ENCODE measurements around the gene LAX1.
A peak's percentile ranks its signal among the peaks of the same experiment; 100 is the strongest.
"Not testable (repeated sequence)": the region's sequence is repeated elsewhere in the genome, so short reads cannot be mapped to it uniquely, and the experiment has no call there.

LAX1 gene

DNA sequence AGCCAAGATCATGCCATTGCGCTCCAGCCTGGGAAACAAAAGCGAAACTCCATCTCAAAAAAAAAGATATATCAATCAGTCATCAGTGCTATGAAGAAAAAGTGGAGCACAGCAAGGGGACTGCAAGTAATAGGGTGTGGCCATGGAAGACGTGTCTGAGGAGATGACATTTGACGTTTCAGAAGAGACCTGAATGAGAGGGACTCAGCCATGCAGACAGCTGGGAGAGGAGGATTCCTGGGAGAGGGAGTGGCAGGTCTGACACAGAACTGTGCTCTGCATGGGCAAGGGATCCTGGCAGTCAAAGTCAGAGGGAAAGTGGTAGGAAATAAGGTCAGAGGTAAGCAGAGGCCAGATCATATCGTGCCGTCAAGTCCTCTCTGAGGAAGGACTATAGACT is 3.3 kb downstream of the LAX1 start:
- no peak for DNase-seq (ENCODE audit: low read depth)

DNA sequence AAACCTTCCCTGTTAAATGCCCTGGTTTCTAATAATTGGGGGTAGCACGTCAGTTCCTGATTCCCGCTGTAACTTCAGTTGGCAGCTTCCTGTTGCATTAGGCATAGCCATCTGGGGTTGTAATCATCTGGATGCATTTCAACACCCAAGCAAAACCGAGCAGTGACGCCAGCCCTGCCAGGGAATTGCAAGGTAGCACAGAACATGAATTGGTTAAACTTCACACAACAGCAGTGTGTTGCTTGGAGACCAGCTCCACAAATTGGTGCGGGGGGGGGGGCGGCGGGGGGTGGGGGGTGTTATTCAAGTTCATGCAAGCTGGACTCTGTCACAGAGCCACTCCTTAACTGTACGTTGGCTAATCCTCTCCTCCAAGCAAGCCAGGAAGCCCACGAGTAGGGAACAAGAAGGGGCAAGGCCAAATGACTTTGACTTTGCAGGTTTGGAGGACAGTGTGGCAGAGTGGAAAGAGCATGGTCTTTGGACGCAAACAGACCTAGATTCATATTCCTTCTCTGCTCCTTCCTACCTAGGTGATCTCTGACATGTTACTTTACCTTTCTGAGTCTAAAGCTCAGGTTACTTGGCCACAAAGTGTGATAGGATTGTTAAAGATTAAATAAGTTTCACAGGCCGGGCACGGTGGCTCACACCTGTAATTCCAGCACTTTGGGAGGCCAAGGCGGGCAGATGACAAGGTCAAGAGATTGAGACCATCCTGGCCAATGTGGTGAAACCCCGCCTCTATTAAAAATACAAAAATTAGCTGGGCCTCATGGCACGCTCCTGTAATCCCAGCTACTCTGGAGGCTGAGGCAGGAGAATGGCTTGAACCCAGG is 4.7 kb downstream of the LAX1 start:
- no peak for DNase-seq (ENCODE audit: low read depth)

DNA sequence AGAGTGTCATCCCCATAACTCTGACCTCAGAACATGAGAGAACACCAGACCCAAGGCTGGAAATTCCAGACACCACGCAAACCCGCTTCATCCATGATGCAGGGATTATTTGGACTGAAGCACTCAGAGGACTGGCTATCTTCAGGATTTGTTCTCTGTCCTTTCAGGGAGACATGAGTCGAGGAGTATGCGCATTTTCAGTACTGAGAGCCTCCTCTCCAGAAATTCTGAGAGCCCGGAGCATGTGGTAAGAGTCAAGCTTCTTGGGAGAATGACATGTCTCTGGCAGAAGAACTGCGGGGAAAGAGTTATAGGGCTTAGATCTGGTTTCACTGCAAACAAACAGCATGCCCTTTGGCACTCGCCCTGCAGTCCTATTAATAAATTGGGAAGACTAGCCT is 6.9 kb downstream of the LAX1 start:
- no peak for DNase-seq (ENCODE audit: low read depth)

DNA sequence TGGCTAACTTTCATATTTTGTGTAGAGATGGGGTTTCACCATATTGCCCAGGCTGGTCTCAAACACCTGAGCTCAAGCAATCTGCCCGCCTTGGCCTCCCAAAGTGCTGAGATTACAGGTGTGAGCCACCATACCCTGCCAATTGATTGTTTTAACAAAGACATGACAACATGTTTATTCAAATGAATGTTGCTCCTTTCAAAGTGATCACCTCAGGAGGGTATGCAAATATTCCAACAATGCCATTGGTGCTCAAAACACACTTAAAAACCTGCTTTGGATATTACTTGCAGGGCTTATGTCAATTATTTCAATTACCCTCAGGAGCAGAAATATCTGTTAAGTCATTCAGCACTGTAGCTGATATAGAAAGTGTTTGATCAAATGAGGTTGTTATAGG is 7.9 kb downstream of the LAX1 start:
- DNase-seq (ENCODE audit: low read depth), result no peak

DNA sequence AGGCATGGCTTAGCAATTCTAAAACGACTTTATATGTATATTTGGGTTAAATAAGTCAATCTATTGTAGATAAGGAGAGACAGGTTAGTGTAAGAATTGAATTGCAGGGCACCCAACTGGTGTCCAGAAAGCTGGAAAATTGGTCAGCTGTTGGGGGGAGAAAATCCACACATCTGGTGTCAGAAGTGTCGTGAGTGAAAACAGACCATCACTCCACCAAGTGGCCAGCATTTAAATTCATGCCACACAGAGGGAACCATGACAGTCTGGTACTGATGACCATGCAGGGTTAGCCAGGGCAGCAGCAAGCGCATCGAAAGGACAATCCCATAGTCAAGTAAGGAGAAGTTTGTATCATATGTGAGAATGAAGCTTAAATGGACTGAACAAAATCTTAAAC is 11.7 kb downstream of the LAX1 start:
- DNase-seq (ENCODE audit: low read depth), result no peak

DNA sequence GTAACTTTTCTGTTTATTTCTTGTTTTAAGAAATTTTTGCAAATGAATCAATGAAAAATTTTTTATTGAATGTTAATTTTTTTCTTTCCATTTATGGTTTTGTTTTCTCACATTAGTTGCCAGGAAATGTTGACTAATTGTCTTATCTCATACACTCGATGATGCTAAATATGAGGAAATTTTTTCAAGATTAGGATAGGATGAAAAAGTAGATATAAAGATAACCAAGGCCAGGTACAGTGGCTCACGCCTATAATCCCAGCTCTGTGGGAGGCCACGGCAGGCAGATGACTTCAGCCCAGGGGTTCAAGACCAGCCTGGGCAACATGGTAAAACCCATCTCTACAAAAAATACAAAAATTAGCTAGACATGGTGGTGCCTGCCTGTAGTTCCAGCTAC is 12.6 kb downstream of the LAX1 start:
- no peak for DNase-seq (ENCODE audit: low read depth)

DNA sequence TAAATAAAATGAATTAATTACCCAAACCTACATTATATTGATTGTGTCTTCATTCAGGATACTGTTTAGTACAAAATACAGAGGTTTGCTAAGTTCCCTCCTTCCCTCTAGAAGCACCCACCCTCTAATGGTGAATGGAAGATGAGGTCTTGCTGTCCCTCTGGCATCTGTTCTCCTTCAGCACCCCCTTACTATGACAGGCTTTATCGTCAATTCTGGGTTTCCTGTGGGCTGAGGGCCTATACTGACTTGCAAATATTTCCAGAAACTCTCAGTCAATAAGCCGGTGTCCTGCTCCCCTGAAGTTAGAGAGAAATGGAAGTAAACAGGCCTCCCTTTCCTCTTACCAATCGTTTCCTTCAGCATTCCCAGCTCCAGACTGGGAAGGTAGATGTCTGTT is 13.2 kb downstream of the LAX1 start:
- no peak for DNase-seq (ENCODE audit: low read depth)

DNA sequence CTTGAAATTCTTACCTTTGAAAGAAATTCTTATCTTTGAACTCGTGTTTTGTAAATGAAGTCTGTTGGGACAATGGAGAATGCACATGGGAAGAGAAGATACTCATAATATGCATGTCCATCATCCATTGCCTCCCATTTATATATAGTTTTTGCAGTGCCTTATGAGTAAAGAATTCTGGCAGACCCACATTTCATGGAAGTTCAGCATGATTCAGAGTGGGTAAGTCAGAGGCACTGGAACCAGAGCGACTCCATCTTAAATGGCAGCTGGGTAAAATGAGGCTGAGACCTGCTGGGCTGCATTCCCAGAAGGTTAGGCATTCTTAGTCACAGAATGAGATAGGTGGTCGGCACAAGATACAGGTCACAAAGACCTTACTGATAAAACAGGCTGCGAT is 13.8 kb downstream of the LAX1 start:
- no peak for DNase-seq (ENCODE audit: low read depth)

DNA sequence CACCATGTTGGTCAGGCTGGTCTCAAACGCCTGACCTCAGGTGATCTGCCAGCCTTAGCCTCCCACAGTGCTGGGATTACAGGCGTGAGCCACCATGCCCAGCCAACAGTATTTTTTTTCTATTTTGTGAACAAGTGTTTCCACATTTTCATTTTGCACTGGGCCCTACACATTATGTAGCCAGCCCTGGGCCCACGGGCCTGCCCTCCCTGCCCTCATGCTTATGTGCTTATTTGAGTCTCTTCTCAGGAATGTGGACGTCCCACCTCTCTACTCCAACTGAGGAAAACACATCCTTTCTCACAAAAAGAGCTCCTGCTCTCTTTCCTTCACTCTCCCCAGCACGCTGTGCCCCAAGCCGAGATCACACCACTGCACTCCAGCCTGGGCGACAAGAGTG is 17.0 kb downstream of the LAX1 start:
- no peak for DNase-seq (ENCODE audit: low read depth)

DNA sequence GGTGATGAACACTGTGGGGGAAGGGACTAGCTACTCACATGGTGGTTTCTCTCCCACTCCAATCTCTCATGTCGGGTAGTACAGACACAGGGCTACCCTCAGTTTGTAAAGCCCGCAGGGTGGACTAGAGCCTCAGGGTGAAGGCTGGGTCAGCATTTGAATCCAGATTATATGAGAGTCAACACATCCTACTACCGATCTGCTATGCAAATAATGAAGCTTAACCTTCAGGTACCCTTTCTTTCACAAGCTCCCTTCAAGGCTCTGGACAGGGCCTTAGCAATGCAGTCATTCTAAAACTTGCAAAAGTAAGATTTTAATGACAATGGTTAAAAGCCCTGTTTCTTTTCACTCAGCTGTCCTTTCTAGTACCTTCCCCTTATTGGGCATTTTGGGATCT is 25.0 kb downstream of the LAX1 start:
- no peak for DNase-seq (ENCODE audit: low read depth)

DNA sequence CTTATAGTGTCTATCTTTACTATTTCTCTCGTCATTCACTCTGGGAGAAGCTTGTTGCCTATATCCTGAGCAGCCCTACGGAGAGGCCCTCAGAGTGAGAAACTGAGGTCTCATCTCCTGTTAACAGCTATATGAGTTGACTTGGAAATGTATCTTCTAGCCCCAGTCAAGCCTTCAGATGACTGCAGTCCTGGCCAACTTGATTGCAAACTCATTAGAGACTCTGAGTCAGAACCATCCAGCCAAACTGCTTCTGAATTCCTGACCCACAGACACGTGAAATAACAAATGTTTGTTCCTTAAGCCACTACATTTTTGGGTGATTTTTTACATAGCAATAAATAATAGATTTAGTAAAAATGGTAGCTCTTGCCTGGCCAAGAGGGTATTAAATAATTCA is 26.5 kb downstream of the LAX1 start:
- no peak for DNase-seq (ENCODE audit: low read depth)

DNA sequence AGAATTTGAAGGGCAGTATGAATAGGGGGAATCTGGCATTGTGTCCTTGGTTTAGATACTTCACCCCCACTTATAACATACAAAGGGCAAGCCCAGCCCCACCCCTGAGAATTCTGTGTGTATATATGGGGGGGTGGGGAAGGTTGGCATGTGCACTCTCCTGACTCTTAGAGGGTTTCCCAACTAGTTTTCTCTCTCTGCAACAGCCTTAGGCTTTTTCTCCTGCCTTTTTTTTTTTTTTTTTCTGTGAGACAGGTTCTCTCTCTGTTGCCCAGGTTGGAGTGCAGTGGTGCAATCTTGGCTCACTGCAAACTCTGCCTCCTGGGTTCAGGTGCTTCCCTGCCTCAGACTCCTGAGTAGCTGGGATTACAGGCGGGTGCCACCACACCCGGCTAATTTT is 27.5 kb downstream of the LAX1 start:
- no peak for DNase-seq (ENCODE audit: low read depth)

DNA sequence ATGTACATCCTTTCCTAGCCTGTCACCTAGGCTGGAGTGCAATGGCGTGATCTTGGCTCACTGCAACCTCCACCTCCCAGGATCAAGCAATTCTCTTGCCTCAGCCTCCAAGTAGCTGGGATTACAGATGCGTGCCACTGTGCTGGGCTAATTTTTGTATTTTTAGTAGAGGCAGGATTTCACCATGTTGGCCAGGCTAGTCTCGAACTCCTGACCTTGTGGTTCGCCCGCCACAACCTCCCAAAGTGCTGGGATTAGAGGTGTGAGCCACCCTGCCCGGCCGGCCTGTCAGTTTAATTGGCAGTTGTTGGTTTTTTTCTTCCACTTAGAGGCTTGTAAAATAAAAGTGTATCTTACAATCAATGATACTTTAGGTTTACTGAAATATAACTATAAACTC is 28.6 kb downstream of the LAX1 start:
- DNase-seq (ENCODE audit: low read depth), result not testable (repeated sequence)

DNA sequence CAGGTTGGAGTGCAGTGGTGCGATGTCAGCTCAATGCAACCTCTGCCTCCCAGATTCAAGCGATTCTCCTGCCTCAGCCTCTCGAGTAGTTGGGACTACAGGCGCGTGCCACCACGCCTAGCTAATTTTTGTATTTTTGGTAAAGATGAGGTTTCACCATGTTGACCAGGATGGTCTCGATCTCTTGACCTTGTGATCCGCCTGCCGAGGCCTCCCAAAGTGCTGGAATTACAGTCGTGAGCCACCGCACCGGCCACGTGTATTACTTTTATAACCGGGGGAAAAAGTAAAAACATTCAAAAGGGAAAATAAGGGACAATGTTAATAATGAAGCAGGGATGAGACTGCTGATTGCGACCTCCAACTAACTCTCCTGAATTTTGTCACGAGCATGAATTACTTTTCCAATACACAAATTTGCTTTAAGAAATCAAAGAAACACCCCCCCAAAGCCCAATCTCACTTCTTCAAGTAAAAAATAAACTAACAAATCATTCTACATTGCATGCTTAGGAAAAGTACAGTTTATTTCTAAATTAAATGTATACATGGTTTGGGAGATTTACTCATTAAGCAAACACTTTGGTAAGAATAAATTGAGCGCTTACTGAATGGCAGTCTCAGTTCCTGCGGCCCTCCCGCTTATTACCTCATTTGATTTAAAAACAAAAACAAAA is 29.9 kb downstream of the LAX1 start:
- DNase-seq (ENCODE audit: low read depth), result no peak

DNA sequence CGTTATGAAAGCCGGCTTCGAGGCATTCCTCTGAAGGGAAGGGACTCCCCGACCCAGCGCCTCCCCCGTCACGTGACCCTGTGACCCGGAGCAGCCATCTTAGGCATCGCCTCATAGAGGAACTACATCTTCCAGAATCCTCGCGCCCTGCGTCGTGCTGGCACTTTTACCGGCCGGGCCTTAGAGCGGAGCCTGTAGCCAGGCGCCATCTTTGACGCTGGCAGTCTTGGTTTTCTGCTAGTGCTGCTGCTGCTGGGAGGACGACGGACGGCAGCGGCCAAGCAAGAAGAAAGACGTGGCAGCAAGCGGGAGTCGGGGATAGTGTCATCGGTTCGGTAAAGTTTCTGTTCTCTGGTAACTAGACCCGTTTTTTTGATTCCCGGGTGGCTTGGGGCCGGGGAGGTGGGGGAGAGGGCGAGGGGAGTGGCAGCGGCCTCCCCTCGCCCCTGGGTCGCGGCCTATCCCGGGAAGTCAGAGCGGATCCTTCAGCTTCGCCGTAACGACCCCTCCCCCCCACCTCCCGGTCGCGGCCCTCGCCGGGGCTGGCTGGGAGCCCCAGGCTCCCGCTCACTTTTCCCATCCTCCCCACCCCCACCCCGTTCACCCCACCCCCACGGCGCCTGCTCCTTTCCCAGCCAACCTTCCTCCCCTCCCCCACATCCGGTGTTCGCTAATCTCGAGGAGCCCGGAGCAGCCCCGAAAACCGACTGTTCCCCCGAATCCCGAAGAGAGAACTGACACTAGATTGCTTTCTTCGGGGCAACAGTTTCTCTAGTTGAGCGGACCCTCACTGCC is 30.7 kb downstream of the LAX1 start, which contains the start of the genes ZBED6 and ZC3H11A:
TSS of gene ZBED6 (plus strand) at position 183 of the 795 bp plus-strand sequence. CDS start 1,900 bp downstream, outside the sequence.
TSS of gene ZC3H11A (plus strand) at position 183 of the 795 bp plus-strand sequence. CDS start 21,448 bp downstream, outside the sequence.
- DNase-seq (ENCODE audit: low read depth), result peak; percentile 92

DNA sequence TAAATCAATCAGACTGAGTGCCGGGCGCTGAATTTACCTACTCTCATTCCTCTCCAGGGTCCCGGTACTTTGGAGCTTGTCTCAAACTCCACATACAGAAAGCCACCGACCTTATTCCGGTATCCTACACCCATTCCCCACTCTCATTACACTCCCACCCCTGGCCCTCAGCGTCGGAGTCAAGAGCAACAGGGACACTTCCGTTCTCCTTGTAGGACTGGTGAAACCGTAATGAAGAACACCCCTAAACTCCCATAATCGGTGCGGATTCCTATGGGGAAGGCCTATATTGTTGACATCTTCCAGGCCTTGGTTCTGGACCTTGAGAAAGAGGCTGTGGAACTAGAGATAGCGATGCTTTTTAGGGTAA is 31.2 kb downstream of the LAX1 start:
- peak; percentile 11 for DNase-seq (ENCODE audit: low read depth)

DNA sequence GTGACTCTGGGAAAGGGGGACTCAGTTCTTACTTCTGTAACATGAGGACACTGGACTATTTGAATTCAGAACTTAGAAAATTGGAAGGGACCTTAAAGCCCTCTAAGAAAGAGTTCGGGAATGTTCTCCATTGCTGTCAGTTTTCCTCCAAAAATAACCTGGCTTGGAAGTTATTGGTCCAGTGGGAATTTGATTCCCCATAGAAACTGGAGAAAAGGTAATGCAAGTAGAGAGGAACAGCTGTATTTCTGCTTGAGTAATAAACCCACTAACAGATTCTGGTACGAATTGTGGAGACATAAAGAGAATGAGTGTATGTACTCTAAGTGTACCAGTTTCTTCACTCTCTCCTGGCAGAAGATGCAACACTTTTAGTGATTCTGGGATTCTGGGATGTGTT is 32.2 kb downstream of the LAX1 start:
- no peak for DNase-seq (ENCODE audit: low read depth)

DNA sequence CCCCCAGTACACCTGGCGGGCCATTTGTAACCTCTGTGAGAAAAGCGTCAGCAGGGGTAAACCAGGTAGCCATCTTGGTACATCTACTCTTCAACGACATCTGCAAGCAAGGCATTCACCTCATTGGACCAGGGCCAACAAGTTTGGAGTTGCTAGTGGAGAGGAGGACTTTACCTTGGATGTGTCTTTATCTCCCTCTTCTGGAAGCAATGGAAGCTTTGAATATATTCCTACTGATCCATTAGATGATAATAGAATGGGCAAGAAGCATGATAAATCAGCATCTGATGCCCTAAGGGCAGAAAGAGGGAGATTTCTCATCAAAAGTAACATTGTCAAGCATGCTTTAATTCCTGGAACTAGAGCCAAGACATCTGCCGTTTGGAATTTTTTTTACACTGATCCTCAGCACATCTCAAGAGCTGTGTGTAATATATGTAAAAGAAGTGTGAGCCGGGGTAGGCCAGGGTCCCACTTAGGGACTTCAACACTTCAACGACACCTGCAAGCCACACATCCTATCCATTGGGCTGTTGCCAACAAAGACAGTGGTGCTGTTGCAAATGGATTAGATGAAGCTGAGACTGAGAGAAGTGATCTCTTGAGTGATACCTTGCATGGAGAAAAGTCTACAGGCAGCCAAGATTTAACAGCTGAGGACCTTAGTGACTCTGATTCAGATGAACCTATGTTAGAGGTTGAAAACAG is 33.1 kb downstream of the LAX1 start:
- DNase-seq (ENCODE audit: low read depth), result no peak

DNA sequence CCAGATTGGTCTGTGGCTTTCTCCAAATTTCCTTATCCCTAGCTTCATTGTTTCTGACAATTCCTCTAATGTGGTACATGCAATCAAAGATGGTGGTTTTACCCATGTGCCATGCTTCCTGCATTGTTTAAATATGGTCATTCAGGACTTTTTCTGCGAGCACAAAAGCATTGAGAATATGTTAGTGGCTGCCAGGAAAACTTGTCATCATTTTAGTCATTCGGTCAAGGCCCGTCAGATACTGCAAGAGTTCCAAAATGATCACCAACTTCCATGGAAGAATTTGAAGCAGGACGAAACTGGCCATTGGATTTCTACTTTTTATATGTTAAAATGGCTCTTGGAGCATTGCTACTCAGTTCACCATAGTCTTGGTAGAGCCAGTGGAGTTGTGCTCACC is 34.2 kb downstream of the LAX1 start:
- DNase-seq (ENCODE audit: low read depth), result no peak

DNA sequence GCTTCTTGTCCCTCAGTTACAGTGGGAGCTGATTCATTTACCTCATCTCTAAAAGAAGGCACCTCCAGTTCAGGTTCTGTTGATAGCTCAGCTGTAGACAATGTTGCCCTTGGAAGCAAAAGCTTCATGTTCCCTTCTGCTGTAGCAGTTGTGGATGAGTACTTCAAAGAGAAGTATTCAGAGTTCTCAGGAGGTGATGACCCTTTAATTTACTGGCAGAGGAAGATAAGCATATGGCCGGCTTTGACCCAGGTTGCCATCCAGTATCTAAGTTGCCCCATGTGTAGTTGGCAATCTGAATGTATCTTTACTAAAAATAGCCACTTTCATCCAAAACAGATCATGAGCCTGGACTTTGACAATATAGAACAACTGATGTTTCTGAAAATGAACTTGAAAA is 35.0 kb downstream of the LAX1 start:
- DNase-seq (ENCODE audit: low read depth), result no peak

DNA sequence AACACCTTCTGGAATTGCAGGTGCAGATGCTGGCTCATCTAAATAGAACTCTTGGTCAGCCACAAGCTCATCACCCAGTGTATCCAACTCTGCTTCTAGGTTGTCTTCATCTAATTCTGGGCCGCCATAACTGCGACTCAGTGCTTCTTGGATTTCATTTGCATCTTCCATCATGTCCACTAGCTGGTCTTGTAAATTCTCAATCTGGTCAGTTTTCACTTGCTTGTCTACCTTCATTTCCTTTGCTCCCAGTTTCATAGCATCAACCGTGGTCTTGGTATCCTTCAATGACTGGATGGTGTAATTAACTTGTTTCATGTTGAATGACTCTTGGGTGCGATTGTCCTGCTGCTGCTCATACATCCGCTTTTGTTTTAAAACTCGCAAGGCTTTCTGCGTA is 40.7 kb downstream of the LAX1 start:
- no peak for DNase-seq (ENCODE audit: low read depth)

DNA sequence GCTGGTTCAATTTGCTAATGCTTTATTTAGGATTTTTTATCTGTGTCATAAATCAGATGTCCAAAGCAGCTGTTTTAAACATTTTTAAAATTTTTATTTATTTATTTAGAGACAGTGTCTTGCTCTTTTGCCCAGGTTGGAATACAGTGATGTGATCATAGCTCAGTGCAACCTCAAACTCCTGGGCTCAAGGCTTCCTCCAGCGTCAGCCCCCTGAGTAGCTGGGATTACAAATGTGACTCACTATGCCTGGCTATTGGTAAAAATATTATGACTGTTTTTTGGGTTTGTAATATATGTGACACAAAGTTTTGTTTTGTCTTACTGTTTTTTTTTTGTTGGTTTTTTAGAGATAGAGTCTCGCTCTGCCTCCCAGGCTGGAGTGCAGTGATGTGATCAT is 42.2 kb downstream of the LAX1 start:
- DNase-seq (ENCODE audit: low read depth), result peak; percentile 40
